ENCODE measurements around the gene SBF2.
"Not testable (repeated sequence)": the region's sequence is repeated elsewhere in the genome, so short reads cannot be mapped to it uniquely, and the experiment has no call there.

SBF2 gene

GRCh38 chr11:10017911-10018310 lies 276.1 kb downstream of the SBF2 start:
- 93 to 100% methylated on average over 1 of the region's 1 CpG for WGBS, 2 experiments
- no peaks in the 10 kb centered on the region for H3K9me3 ChIP-seq (ENCODE audit: control insufficient read depth, low read length)
- no peak overlapping the region for H3K4me3 ChIP-seq (ENCODE audit: insufficient read depth, low read depth, low read length)
- H3K36me3 ChIP-seq (ENCODE audit: control insufficient read depth, insufficient read depth, low read length): no peaks in the 10 kb centered on the region
- H3K27me3 ChIP-seq (ENCODE audit: control insufficient read depth, insufficient read depth, low read length, poor library complexity, severe bottlenecking): no peaks in the 10 kb centered on the region
- H3K27ac ChIP-seq (ENCODE audit: insufficient read depth, low read depth, low read length, poor library complexity, severe bottlenecking): no peak overlapping the region
- H3K4me1 ChIP-seq (ENCODE audit: control insufficient read depth, insufficient read depth, low read length): no peaks in the 10 kb centered on the region

GRCh38 chr11:10017050-10017449 lies 277.0 kb downstream of the SBF2 start:
- Histone ChIP-seq H3K4me1 (ENCODE audit: control insufficient read depth, insufficient read depth, low read length) (no peaks in the 10 kb centered on the region), H3K4me3 (ENCODE audit: insufficient read depth, low read depth, low read length) (no peak overlapping the region), H3K36me3 (ENCODE audit: control insufficient read depth, insufficient read depth, low read length) (no peaks in the 10 kb centered on the region), H3K27ac (ENCODE audit: insufficient read depth, low read depth, low read length, poor library complexity, severe bottlenecking) (no peak overlapping the region), H3K27me3 (ENCODE audit: control insufficient read depth, insufficient read depth, low read length, poor library complexity, severe bottlenecking) (no peaks in the 10 kb centered on the region), H3K9me3 (ENCODE audit: control insufficient read depth, low read length) (no peaks in the 10 kb centered on the region)
- WGBS, 2 experiments: 80 to 83% methylated on average over 1 of the region's 1 CpG

DNA sequence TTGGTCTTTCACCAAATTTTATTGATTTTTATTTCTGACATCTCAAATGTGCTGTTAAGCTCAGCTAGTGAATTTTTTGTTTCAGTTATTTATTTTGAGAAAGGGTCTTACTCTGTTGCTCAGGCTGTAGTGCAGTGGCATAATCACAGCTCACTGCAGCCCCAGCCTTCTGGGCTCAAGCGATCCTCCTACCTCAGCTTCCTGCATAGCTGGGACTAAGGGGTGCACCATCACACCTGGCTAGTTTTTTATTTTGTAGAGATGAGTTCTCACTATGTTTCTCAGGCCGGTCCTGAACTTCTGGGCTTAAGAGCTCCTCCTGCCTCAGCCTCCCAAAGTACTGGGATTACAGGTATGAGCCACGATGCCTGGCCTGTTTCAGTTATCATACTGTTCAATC lies 282.0 kb downstream of the SBF2 start:
- Histone ChIP-seq H3K4me1 (ENCODE audit: control insufficient read depth, insufficient read depth, low read length) (no peaks in the 10 kb centered on the region), H3K36me3 (ENCODE audit: control insufficient read depth, insufficient read depth, low read length) (no peaks in the 10 kb centered on the region), H3K27ac (ENCODE audit: insufficient read depth, low read depth, low read length, poor library complexity, severe bottlenecking) (no peak overlapping the region), H3K27me3 (ENCODE audit: control insufficient read depth, insufficient read depth, low read length, poor library complexity, severe bottlenecking) (no peaks in the 10 kb centered on the region), H3K4me3 (ENCODE audit: insufficient read depth, low read depth, low read length) (no peak overlapping the region), H3K9me3 (ENCODE audit: control insufficient read depth, low read length) (no peaks in the 10 kb centered on the region)
- WGBS, 2 experiments: 91 to 98% methylated on average over 3 of the region's 3 CpGs

- Histone ChIP-seq H3K4me3 (ENCODE audit: insufficient read depth, low read depth, low read length) (no peak overlapping the region), H3K36me3 (ENCODE audit: control insufficient read depth, insufficient read depth, low read length) (no peaks in the 10 kb centered on the region), H3K27me3 (ENCODE audit: control insufficient read depth, insufficient read depth, low read length, poor library complexity, severe bottlenecking) (no peaks in the 10 kb centered on the region), H3K9me3 (ENCODE audit: control insufficient read depth, low read length) (no peaks in the 10 kb centered on the region), H3K27ac (ENCODE audit: insufficient read depth, low read depth, low read length, poor library complexity, severe bottlenecking) (no peak overlapping the region), H3K4me1 (ENCODE audit: control insufficient read depth, insufficient read depth, low read length) (no peaks in the 10 kb centered on the region)
- WGBS, 2 experiments: 95 to 96% methylated on average over 5 of the region's 5 CpGs
These were observed 288.0 kb downstream of the SBF2 start for GRCh38 chr11:10005955-10006525.

DNA sequence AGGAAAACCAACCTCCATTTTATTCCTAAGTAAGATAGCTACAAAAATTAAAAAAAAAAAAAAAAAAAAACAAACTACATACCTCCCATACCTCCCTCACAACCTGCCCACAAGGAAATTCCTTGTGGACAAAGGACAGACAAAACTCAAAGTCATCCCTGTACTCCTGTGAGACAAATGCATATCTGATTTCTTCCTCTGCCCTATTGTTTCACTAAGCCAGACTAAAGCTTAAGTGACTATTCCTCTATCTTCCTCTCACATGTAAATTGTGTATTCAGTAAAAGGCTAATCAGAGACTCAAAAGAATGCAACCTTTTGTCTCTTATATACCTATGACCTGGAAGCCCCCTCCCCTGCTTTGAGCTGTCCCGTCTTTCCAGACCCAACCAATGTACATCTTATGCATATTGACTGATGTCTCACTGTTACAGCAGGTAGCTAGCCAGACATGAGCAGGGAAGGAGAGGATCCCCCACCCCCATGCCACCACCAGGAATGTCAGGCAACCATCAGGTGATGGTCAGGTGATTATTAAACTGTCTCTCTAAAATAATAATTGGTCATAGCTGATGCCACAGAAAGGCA lies 289.4 kb downstream of the SBF2 start:
- Histone ChIP-seq H3K36me3 (ENCODE audit: control insufficient read depth, insufficient read depth, low read length) (no peaks in the 10 kb centered on the region), H3K4me3 (ENCODE audit: insufficient read depth, low read depth, low read length) (no peak overlapping the region), H3K4me1 (ENCODE audit: control insufficient read depth, insufficient read depth, low read length) (no peaks in the 10 kb centered on the region), H3K27me3 (ENCODE audit: control insufficient read depth, insufficient read depth, low read length, poor library complexity, severe bottlenecking) (no peaks in the 10 kb centered on the region), H3K27ac (ENCODE audit: insufficient read depth, low read depth, low read length, poor library complexity, severe bottlenecking) (no peak overlapping the region), H3K9me3 (ENCODE audit: control insufficient read depth, low read length) (no peaks in the 10 kb centered on the region)
- WGBS, 2 experiments: 89 to 94% methylated on average over 1 of the region's 1 CpG

- Histone ChIP-seq H3K36me3 (ENCODE audit: control insufficient read depth, insufficient read depth, low read length) (no peaks in the 10 kb centered on the region), H3K4me3 (ENCODE audit: insufficient read depth, low read depth, low read length) (no peak overlapping the region), H3K4me1 (ENCODE audit: control insufficient read depth, insufficient read depth, low read length) (no peaks in the 10 kb centered on the region), H3K27ac (ENCODE audit: insufficient read depth, low read depth, low read length, poor library complexity, severe bottlenecking) (no peak overlapping the region), H3K27me3 (ENCODE audit: control insufficient read depth, insufficient read depth, low read length, poor library complexity, severe bottlenecking) (no peaks in the 10 kb centered on the region), H3K9me3 (ENCODE audit: control insufficient read depth, low read length) (no peaks in the 10 kb centered on the region)
- WGBS, 2 experiments: no CpG with 5 or more reads among the region's 1 CpG
These were observed 291.8 kb downstream of the SBF2 start for GRCh38 chr11:10002221-10002620.

- Histone ChIP-seq H3K9me3 (ENCODE audit: control insufficient read depth, low read length) (no peaks in the 10 kb centered on the region), H3K4me3 (ENCODE audit: insufficient read depth, low read depth, low read length) (no peak overlapping the region), H3K27me3 (ENCODE audit: control insufficient read depth, insufficient read depth, low read length, poor library complexity, severe bottlenecking) (no peaks in the 10 kb centered on the region), H3K36me3 (ENCODE audit: control insufficient read depth, insufficient read depth, low read length) (no peaks in the 10 kb centered on the region), H3K27ac (ENCODE audit: insufficient read depth, low read depth, low read length, poor library complexity, severe bottlenecking) (no peak overlapping the region), H3K4me1 (ENCODE audit: control insufficient read depth, insufficient read depth, low read length) (no peaks in the 10 kb centered on the region)
- 100% methylated on average over 2 of the region's 3 CpGs; no CpG with 5 or more reads in 1 of the 2 experiments for WGBS, 2 experiments
These were observed 301.7 kb downstream of the SBF2 start for GRCh38 chr11:9992306-9992705.

DNA sequence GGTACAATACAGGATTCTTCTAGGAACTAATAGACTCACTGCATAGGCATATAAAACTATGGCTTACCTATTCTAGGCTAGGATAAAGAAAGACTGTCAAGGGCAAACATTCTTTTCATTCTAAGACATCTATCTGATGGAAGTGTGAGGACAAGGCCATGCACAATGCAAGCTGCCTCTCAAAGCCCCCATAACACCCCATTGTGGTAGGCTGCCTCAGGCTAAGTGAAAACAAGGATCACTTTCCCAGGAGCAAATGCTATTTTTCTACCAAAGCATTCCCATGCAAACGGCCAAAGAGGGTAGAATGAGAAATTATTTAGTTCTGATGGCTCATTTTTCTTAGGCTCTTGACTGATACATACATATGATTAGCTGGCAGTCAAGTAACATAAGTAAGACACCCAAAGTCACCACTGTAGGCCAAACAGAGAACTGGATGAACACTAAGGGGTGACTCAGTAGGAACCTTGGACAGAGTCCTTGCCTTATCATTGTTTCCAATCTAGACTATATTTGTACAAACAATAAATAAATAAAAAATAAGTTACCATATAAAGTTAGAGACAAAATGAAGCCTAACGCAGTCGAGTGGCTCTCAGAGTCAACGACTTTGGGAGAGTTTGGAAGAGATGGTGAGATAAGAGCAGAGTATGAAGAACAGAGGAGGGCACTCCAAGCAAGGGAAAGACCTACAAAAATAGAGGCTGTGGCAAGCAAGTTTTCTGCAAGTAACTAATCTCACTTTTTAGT lies 303.6 kb downstream of the SBF2 start:
- Histone ChIP-seq H3K4me1 (ENCODE audit: control insufficient read depth, insufficient read depth, low read length) (no peaks in the 10 kb centered on the region), H3K36me3 (ENCODE audit: control insufficient read depth, insufficient read depth, low read length) (no peaks in the 10 kb centered on the region), H3K27me3 (ENCODE audit: control insufficient read depth, insufficient read depth, low read length, poor library complexity, severe bottlenecking) (no peaks in the 10 kb centered on the region), H3K4me3 (ENCODE audit: insufficient read depth, low read depth, low read length) (no peak overlapping the region), H3K27ac (ENCODE audit: insufficient read depth, low read depth, low read length, poor library complexity, severe bottlenecking) (no peak overlapping the region), H3K9me3 (ENCODE audit: control insufficient read depth, low read length) (no peaks in the 10 kb centered on the region)
- 83 to 91% methylated on average over 4 of the region's 4 CpGs for WGBS, 2 experiments

- H3K9me3 ChIP-seq (ENCODE audit: control insufficient read depth, low read length); H3K4me1 ChIP-seq (ENCODE audit: control insufficient read depth, insufficient read depth, low read length); H3K4me3 ChIP-seq (ENCODE audit: insufficient read depth, low read depth, low read length); H3K36me3 ChIP-seq (ENCODE audit: control insufficient read depth, insufficient read depth, low read length); H3K27ac ChIP-seq (ENCODE audit: insufficient read depth, low read depth, low read length, poor library complexity, severe bottlenecking); H3K27me3 ChIP-seq (ENCODE audit: control insufficient read depth, insufficient read depth, low read length, poor library complexity, severe bottlenecking): not testable (repeated sequence)
- 90 to 94% methylated on average over 3 to 4 of the region's 4 CpGs for WGBS, 2 experiments
These were observed 306.7 kb downstream of the SBF2 start for GRCh38 chr11:9987303-9987702.

GRCh38 chr11:9982796-9983579 lies 311.0 kb downstream of the SBF2 start:
- WGBS, 2 experiments: 54 to 60% methylated on average over 16 of the region's 16 CpGs
- H3K27me3 ChIP-seq (ENCODE audit: control insufficient read depth, insufficient read depth, low read length, poor library complexity, severe bottlenecking): no peaks in the 10 kb centered on the region
- no peak overlapping the region for H3K4me3 ChIP-seq (ENCODE audit: insufficient read depth, low read depth, low read length)
- H3K27ac ChIP-seq (ENCODE audit: insufficient read depth, low read depth, low read length, poor library complexity, severe bottlenecking): no peak overlapping the region
- H3K4me1 ChIP-seq (ENCODE audit: control insufficient read depth, insufficient read depth, low read length): no peaks in the 10 kb centered on the region
- no peaks in the 10 kb centered on the region for H3K36me3 ChIP-seq (ENCODE audit: control insufficient read depth, insufficient read depth, low read length)
- no peaks in the 10 kb centered on the region for H3K9me3 ChIP-seq (ENCODE audit: control insufficient read depth, low read length)

Measured in ectodermal cell (in vitro differentiated cells).